Fibroblast of skin of left quadriceps (primary cell): ENCODE results near the gene SMIM38.

Source experiments
- DNase-seq, 2 experiments: peaks; one replicate each; pipeline ENCODE4 v3.0.0-alpha.2; 2013; ENCODE audit warnings: low read depth in 2 of 2

SMIM38 gene

GRCh38 chr11:69203381-69203780, 47.6 kb downstream of the SMIM38 start:
- DNase-seq = no peak

- DNase-seq = no peak
These were observed 48.1 kb downstream of the SMIM38 start for GRCh38 chr11:69203901-69204245.

- no peak for DNase-seq
These were observed 48.7 kb downstream of the SMIM38 start for GRCh38 chr11:69204246-69204940.

- no peak for DNase-seq
These were observed 49.4 kb downstream of the SMIM38 start for GRCh38 chr11:69204941-69205742.
